HG03571 (cell line): ENCODE data around the gene DPP6.

Experiments
- ATAC-seq: cut with Tn5 transposase; IDR thresholded peaks from one replicate; pipeline ENCODE4 v1.9.1; 2021; ENCODE audit not compliant: unreplicated experiment

The DPP6 gene

GRCh38 chr7:154868921-154869320, 816.7 kb downstream of the DPP6 start:
- ATAC-seq: no peak

DNA sequence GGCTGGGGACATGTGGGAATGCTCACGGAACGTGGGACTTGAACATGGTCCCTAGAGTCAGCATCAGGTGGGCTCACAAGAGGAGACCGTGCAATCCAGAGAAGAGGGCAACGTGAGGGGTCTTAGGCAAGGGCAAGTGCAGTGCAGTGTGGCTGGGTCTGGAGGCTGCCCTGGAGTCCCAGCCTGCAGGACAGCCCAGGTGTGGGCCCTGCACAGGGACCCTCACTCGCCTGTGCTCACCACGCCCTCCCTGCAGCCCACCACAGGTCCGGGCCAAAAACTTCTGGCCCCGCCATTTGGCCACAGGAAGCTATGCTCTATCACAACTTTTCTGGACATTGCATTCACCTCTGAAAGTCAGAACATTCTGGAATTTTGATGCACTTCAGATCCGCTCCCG, 817.2 kb downstream of the DPP6 start:
- no peak for ATAC-seq

DNA sequence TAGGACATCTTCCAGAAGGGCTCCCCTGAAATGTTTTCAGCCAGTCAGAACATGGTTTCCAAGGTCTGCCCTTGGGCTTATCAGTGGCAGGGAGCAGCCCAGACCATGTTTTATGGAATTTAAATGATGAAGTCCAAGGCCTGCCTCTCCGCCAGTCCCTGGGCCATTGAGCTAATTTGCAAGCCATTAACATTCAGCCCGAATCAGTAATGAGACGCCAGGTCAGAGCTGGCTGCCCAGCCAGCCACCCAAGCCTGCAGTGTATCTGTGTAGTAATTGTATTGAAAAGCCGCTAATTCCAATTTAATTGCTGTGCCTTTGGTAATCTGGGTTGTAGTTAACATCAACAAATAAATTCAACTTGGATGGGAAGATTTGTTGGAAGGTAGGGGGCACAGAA, 819.3 kb downstream of the DPP6 start:
- no peak for ATAC-seq

- ATAC-seq: no peak
These were observed 819.9 kb downstream of the DPP6 start for GRCh38 chr7:154871928-154872750.

DNA sequence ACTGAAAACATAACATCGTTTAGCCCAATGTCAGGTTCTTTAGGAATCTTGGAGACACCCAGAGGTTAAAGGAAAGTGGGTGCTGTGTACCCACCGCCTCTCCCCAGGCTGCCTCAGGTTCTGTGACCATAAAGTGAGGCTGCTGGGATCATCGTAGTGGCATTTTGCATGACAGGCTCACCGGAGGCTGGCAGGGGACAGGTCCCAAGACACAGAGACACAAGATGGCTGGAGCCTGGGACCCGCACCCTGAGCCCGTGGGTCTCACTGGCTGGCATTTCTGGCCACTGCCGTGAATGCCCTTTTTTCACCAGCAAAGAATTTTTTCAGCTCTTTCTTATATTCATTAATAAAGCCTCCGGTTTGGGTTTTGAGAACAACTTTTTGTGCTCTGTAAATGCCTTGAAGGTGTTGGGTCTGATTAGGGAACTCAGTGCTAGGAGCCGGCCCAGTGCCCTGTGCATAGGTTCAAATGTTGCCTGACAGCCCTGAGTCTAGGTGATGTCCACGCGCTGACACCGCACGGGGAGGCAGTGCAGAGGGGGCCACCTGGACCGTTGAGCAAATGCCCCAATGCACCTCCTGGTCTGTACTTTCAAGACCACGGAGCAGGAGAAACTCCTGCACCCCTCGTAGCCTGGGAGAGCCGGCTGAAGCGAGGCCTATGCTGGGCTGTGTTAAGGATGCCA, 820.8 kb downstream of the DPP6 start:
- ATAC-seq: no peak

GRCh38 chr7:154873500-154874121, 821.4 kb downstream of the DPP6 start:
- no peak for ATAC-seq

DNA sequence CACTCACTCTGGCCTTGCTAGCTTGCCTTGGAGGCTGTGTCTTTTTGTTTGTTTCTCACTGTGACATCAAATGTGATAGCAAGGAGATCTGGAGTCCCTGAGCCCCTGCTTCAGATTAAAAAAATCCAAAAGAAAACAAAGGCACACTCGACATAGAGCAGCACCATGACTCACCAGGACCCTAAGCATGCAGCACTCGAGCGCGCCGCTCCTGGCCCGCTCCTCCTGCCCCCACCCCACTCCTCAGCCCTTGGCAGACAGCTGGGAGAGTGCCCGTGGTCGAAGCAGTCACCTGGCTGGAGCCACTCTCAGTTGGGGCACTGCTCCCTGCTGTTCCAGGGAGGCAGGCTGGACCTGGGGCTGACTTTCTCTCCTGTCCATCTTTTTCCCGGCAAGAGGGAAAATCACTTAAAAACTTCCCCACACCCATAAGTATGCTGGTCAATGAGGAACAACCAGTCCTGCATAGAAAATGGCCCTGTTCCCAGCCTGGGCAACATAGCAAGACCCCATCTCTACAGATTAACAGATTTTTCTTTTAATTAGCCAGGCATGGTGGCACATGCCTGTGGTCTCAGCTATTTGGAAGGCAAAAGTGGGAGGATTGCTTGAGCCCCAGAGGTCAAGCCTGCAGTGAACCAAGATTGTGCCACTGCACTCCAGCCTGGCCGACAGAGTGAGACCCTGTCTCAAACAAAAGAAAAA, 822.4 kb downstream of the DPP6 start:
- no peak for ATAC-seq

GRCh38 chr7:154875297-154875696, 823.1 kb downstream of the DPP6 start:
- no peak for ATAC-seq

GRCh38 chr7:154876516-154876915, 824.3 kb downstream of the DPP6 start:
- ATAC-seq: no peak

- ATAC-seq: no peak
These were observed 824.8 kb downstream of the DPP6 start for GRCh38 chr7:154877031-154877430.

DNA sequence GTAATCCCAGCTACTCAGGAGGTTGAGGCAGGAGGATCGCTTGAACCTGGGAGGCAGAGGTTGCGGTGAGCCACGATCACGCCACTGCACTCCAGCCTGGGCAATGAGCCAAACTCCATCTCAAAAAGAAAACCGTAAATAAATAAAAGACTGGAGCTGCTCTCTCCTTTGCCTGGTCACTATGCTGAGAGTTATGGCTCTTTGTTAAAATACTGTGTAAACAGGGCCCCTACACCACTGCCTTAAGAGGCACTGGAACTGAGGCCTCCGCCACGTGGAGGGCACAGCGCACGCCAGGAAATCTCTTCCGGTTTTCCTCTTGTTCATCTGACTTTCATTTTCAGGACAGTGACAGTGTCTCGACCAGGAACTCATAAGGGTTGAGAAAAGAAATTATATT, 827.4 kb downstream of the DPP6 start:
- ATAC-seq: no peak

GRCh38 chr7:154880513-154880912, 828.3 kb downstream of the DPP6 start:
- no peak for ATAC-seq

- no peak for ATAC-seq
These were observed 828.8 kb downstream of the DPP6 start for GRCh38 chr7:154881026-154881425.

- ATAC-seq: no peak
These were observed 829.3 kb downstream of the DPP6 start for GRCh38 chr7:154881526-154881925.

DNA sequence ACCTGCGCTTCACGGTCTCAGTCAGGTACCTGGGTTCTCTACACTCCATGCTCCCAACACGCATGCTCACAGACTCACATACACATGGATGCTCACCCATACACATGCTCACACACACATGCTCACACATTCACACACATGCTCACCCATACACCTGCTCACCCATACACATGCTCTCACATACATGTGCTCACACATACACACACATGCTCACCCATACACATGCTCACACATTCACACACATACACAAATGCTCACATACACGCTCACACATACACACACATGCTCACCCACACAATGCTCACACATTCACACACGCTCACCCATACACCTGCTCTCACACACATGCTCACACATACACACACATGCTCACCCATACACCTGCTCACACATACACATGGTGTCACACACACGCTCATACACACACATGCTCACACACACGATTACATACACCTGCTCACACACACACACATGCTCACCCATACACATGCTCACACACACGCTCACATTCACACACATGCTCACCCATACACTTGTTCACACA, 830.8 kb downstream of the DPP6 start:
- ATAC-seq: no peak

- ATAC-seq: no peak
These were observed 832.2 kb downstream of the DPP6 start for GRCh38 chr7:154884348-154884920.

GRCh38 chr7:154886591-154886990, 834.4 kb downstream of the DPP6 start:
- ATAC-seq: no peak

- no peak for ATAC-seq
These were observed 836.5 kb downstream of the DPP6 start for GRCh38 chr7:154888690-154889089.

GRCh38 chr7:154892459-154892858, 840.3 kb downstream of the DPP6 start:
- ATAC-seq: no peak

GRCh38 chr7:154896076-154896475, 843.9 kb downstream of the DPP6 start:
- no peak for ATAC-seq
